HepG2 (cell line): ENCODE data around the gene SLC6A7. TPM values are rescaled to one million over a fixed set of nuclear protein-coding genes. Genes with fewer than 3 reads are reported as not detected.

ENCODE experiments used
- ATAC-seq: fragments of 200-7000 bp; cut with Tn5 transposase; 3 replicates; pipeline ENCODE4 v1.9.1; 2020; ENCODE audit warnings: mild to moderate bottlenecking, moderate library complexity
- BruUV-seq: library from RNA; stranded (reverse); fragments of 400-500 nt; replicated peaks from 2 replicates; lab custom pipeline; 2021; lab: Mats Ljungman, UMichigan
- CTCF ChIA-PET: fragments of 300-600 bp; formaldehyde crosslinking; extraction: SDS; loops from one replicate; lab custom pipeline; 2021; ENCODE audit warnings: low total read pairs, inconsistent platforms, low intra/inter-chr PET ratio; lab: Yijun Ruan, JAX
- POLR2A ChIA-PET: fragments of 350-600 bp; sonication (Branson Sonifier 250); formaldehyde crosslinking; loops from one replicate; lab custom pipeline; 2020; ENCODE audit warnings: antibody characterized with exemption, inconsistent platforms; lab: Yijun Ruan, JAX
- DNase-seq: peaks from one replicate; pipeline ENCODE4 v3.0.0-alpha.2; 2015; ENCODE audit warnings: low spot score
- FAIRE-seq: peaks from 3 replicates; lab custom pipeline; 2011; peaks lifted over from hg19 to GRCh38; lab: Jason Lieb, UNC
- H2AFZ ChIP-seq: one replicate; pipeline ENCODE4 v1.6.1; 2011; ENCODE audit warnings: low read length, inconsistent platforms
- H3K27ac ChIP-seq: fragments of 300-600 bp; 3 replicates; pipeline ENCODE4 v1.8.0; 2011; ENCODE audit warnings: mixed run types, mild to moderate bottlenecking, mixed read lengths, low read length, inconsistent platforms; ENCODE audit not compliant: insufficient read depth; ENCODE audit errors: extremely low read length
- H3K27me3 ChIP-seq, 2 experiments: fragments of 200-600 bp in 1 of 2; 2 replicates in 1 of 2; 3 replicates in 1 of 2; pipeline versions ENCODE4 v1.6.0 to v1.8.0; 2011; ENCODE audit warnings: low read length in 2 of 2, mild to moderate bottlenecking in 2 of 2, moderate library complexity in 2 of 2, inconsistent platforms in 1 of 2; ENCODE audit not compliant: insufficient read depth in 2 of 2, control insufficient read depth in 1 of 2
- H3K36me3 ChIP-seq, 2 experiments: fragments of 200-600 bp in 1 of 2; replicated peaks in 1 of 2; 2 replicates in 1 of 2; 3 replicates in 1 of 2; pipeline versions ENCODE4 v1.5.1 to v1.8.0; 2011; ENCODE audit warnings: low read length in 2 of 2, inconsistent platforms in 1 of 2; ENCODE audit not compliant: insufficient read depth in 2 of 2, control insufficient read depth in 1 of 2
- H3K4me1 ChIP-seq: 2 replicates; pipeline ENCODE4 v1.5.1; 2012; ENCODE audit warnings: low read length, inconsistent platforms; ENCODE audit not compliant: insufficient read depth
- H3K4me2 ChIP-seq: 2 replicates; pipeline ENCODE4 v1.6.0; 2011; ENCODE audit warnings: low read depth, low read length, inconsistent platforms
- H3K4me3 ChIP-seq, 3 experiments: fragments of 200-600 bp in 1 of 3; sonication (generic), shearing (Covaris generic) in 1 of 3; replicated peaks in 1 of 3; 2 replicates each; pipeline ENCODE4 v1.5.1; 2011 to 2016; ENCODE audit warnings: low read length in 3 of 3, inconsistent platforms in 2 of 3, low read depth in 2 of 3, mild to moderate bottlenecking in 2 of 3, control low read depth in 1 of 3, mixed read lengths in 1 of 3; ENCODE audit not compliant: insufficient read depth in 1 of 3
- H3K79me2 ChIP-seq: one replicate; pipeline ENCODE4 v1.6.1; 2011; ENCODE audit warnings: low read length, inconsistent platforms; ENCODE audit not compliant: insufficient read depth
- H3K9ac ChIP-seq: 2 replicates; pipeline ENCODE4 v1.6.0; 2011; ENCODE audit warnings: mild to moderate bottlenecking, low read depth, low read length, inconsistent platforms; ENCODE audit not compliant: insufficient read depth
- H3K9me3 ChIP-seq: 2 replicates; pipeline ENCODE4 v1.5.1; 2012; ENCODE audit warnings: mild to moderate bottlenecking, low read length
- H4K20me1 ChIP-seq: 2 replicates; pipeline ENCODE4 v1.6.0; 2011; ENCODE audit warnings: inconsistent platforms, mild to moderate bottlenecking, low read length, moderate library complexity; ENCODE audit not compliant: insufficient read depth
- CEBPZ ChIP-seq: IDR thresholded peaks from 2 replicates; pipeline ENCODE4 v1.6.1; 2012; ENCODE audit warnings: low read length, improper control_type of control experiment
- GPBP1L1 ChIP-seq: sonication (generic); formaldehyde crosslinking; IDR thresholded peaks from 2 replicates; pipeline ENCODE4 v1.5.0; 2020; ENCODE audit warnings: mild to moderate bottlenecking, missing genetic modification reagents
- JUND ChIP-seq: sonication (generic); formaldehyde crosslinking; IDR thresholded peaks from 2 replicates; pipeline ENCODE4 v1.8.0; 2022; ENCODE audit warnings: mild to moderate bottlenecking, missing genetic modification reagents
- NAIF1 ChIP-seq: sonication (generic); formaldehyde crosslinking; IDR thresholded peaks from 2 replicates; pipeline ENCODE4 v1.5.0; 2020; ENCODE audit warnings: mild to moderate bottlenecking, missing genetic modification reagents, borderline replicate concordance
- SMC3 ChIP-seq: IDR thresholded peaks from 2 replicates; pipeline ENCODE4 v1.6.1; 2011; ENCODE audit warnings: low read length, improper control_type of control experiment
- TARDBP ChIP-seq: sonication (generic); formaldehyde crosslinking; IDR thresholded peaks from 2 replicates; pipeline ENCODE4 v1.8.0; 2022; ENCODE audit warnings: mild to moderate bottlenecking, missing genetic modification reagents
- TFDP2 ChIP-seq: sonication (generic); formaldehyde crosslinking; IDR thresholded peaks from 2 replicates; pipeline ENCODE4 v1.4.0; 2020; ENCODE audit warnings: missing genetic modification reagents
- WGBS: methylation state at CpG from one replicate; pipeline ENCODE4 v1.1.6; 2017; ENCODE audit warnings: low lambda C conversion rate; 5-methylcytosine and 5-hydroxymethylcytosine counted together
- in situ Hi-C: cut with HindIII; loops from 2 replicates; pipeline ENCODE4 v1.10.0; 2017; ENCODE audit warnings: low pct_unique_long_range_greater_than_20kb; ENCODE audit not compliant: extremely low pct_ligation_motif_present
- intact Hi-C: fragments of 100-400 bp; cut with micrococcal nuclease; formaldehyde crosslinking; loops from one replicate; pipeline ENCODE4 v1.10.0; 2022; ENCODE audit not compliant: unreplicated experiment
- polyA plus RNA-seq, 8 experiments: library from polyadenylated mRNA; depleted of rRNA in 3 of 8; stranded (reverse) in 7 of 8; unstranded in 1 of 8; fragments of >200 nt; fragmentation: Illumina TruSeq in 4 of 8; extraction: Trizol in 4 of 8; gene quantifications; 2 replicates each; pipeline versions ENCODE4 v1.2.1 to v1.2.3, GENCODE V29; 2011 to 2016; ENCODE audit warnings: low read depth in 4 of 8, missing spikeins in 1 of 8, mixed read lengths in 1 of 8; ENCODE audit not compliant: insufficient read depth in 1 of 8
- total RNA-seq, 5 experiments: library from RNA; depleted of rRNA; stranded (reverse); fragments of >200 nt; fragmentation: Illumina TruSeq; extraction: Trizol; gene quantifications; 2 replicates each; pipeline ENCODE4 v1.2.3, GENCODE V29; 2016; ENCODE audit warnings: low read depth in 1 of 5

The SLC6A7 gene
- total and polyA plus RNA-seq, 2 of the 13 experiments (the other 11 are each of a cell fraction or from before 2014, with no cell fraction given), result not detected

- Histone ChIP-seq H3K4me2 (no peak overlapping the region), H3K79me2 (no peaks in the 10 kb centered on the region), H2AFZ (no peak overlapping the region), H3K9ac (no peak overlapping the region), H4K20me1 (no peaks in the 10 kb centered on the region), H3K27me3 (peaks cover 6 to 68% of the 10 kb centered on the region in 2 experiments), H3K9me3 (no peaks in the 10 kb centered on the region), H3K36me3 (no peaks in the 10 kb centered on the region), H3K27ac (no peak overlapping the region), H3K4me1 (peaks cover 25% of the 10 kb centered on the region), H3K4me3 (no peak overlapping the region)
- FAIRE-seq (no peak), DNase-seq (no peak), ATAC-seq (no peak)
- intact Hi-C loops, result no loop called here
- POLR2A ChIA-PET, result no interaction called here
- in situ Hi-C loops, result no loop called here
- CTCF ChIA-PET, result no interaction called here
- BruUV-seq, result no TSS peak
- 39% methylated on average over 7 of the region's 7 CpGs for WGBS
- TF ChIP-seq NAIF1 (CRISPR knock-in tag) (no peak), SMC3 (no peak), TARDBP (no peak), JUND (CRISPR knock-in tag) (no peak), TFDP2 (CRISPR knock-in tag) (no peak), CEBPZ (no peak), GPBP1L1 (no peak)
- TF ChIP-seq, all 625 proteins: peak for 0
These were observed 54.3 kb downstream of the SLC6A7 start for GRCh38 chr5:150244209-150244608.
